SK-N-MC (cell line): ENCODE data around the gene COTL1.

Experiments
- EZH2 ChIP-seq: fragments of 200-600 bp; sonication (generic); IDR thresholded peaks from one replicate; pipeline ENCODE4 v1.6.1; 2017; ENCODE audit warnings: antibody characterized with exemption
- FOXP2 ChIP-seq: optimal IDR thresholded peaks from 2 replicates; pipeline ENCODE3; 2011; ENCODE audit warnings: mild to moderate bottlenecking, moderate library complexity; ENCODE audit not compliant: insufficient read depth; ENCODE audit errors: extremely low read length, control extremely low read depth
- POLR2AphosphoS5 ChIP-seq: IDR thresholded peaks from 2 replicates; pipeline ENCODE4 v1.6.1; 2012; ENCODE audit warnings: mild to moderate bottlenecking, low read depth, low read length, borderline replicate concordance

DNA sequence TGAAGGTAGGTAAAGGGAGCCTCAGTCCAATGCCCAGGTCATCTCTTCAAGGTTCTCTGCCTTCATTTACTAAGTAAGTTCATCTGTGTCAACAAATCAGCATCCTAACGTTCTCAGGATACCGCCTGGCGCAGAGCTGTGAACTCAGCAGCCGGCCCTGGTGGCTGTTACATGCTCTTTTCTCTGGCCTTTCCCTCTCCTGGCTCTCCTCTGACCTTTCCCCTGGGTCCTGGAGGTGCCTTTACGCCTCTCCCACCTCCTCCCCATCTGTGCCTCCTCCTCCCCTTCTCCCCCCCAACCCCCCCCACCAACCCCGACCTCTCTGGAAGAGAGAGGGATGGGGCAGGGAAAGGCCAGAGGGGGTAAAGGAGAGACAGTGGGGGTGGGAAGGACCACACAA is 19.5 kb downstream of the COTL1 start:
- TF ChIP-seq POLR2AphosphoS5: no peak
- no peak for TF ChIP-seq EZH2
- TF ChIP-seq FOXP2: no peak
